HL-60 (cell line): ENCODE data around the gene TPCN2.

ENCODE experiments used
- DNase-seq, 2 experiments: peaks; one replicate each; pipeline ENCODE4 v3.0.0-alpha.2; 2010 to 2020; ENCODE audit warnings: low read depth in 1 of 2, low spot score in 1 of 2
- H3K27ac ChIP-seq: fragments of 250-450 bp; sonication (Bioruptor Pico); replicated peaks from 2 replicates; pipeline ENCODE4 v1.5.1; 2020; ENCODE audit warnings: mild to moderate bottlenecking, moderate library complexity
- H3K27me3 ChIP-seq: fragments of 250-450 bp; sonication (Bioruptor Pico); 2 replicates; pipeline ENCODE4 v1.5.1; 2021; ENCODE audit warnings: mild to moderate bottlenecking, moderate library complexity; ENCODE audit not compliant: insufficient read depth, poor library complexity, severe bottlenecking
- H3K4me3 ChIP-seq: replicated peaks from 2 replicates; pipeline ENCODE4 v1.5.1; 2011; ENCODE audit warnings: mild to moderate bottlenecking, control low read depth, low read length; ENCODE audit not compliant: insufficient read depth
- CTCF ChIP-seq: IDR thresholded peaks from one replicate; pipeline ENCODE4 v1.5.1; 2011; ENCODE audit warnings: low read length, control low read depth, inconsistent platforms; ENCODE audit not compliant: insufficient read depth
- GABPA ChIP-seq: IDR thresholded peaks from 2 replicates; pipeline ENCODE4 v1.6.1; 2012; ENCODE audit warnings: low read depth
- POLR2AphosphoS5 ChIP-seq: IDR thresholded peaks from 2 replicates; pipeline ENCODE4 v1.6.1; 2012; ENCODE audit warnings: low read depth
- REST ChIP-seq: IDR thresholded peaks from 2 replicates; pipeline ENCODE4 v1.6.1; 2012; ENCODE audit warnings: low read depth; ENCODE audit not compliant: insufficient replicate concordance
- SPI1 ChIP-seq: IDR thresholded peaks from 2 replicates; pipeline ENCODE4 v1.6.1; 2012; ENCODE audit warnings: low read depth, mild to moderate bottlenecking, borderline replicate concordance

Gene TPCN2

GRCh38 chr11:69006816-69007215, 41.9 kb upstream of the TPCN2 start:
- H3K27ac ChIP-seq = no peak overlapping the region
- DNase-seq = no peak
- H3K27me3 ChIP-seq = no peaks in the 10 kb centered on the region
- TF ChIP-seq SPI1 = no peak
- no peak for TF ChIP-seq REST
- TF ChIP-seq GABPA = no peak
- no peak for TF ChIP-seq CTCF
- no peak for TF ChIP-seq POLR2AphosphoS5
- H3K4me3 ChIP-seq = no peak overlapping the region

GRCh38 chr11:69007975-69008381, 40.8 kb upstream of the TPCN2 start:
- TF ChIP-seq REST (no peak), SPI1 (no peak), GABPA (no peak), CTCF (no peak), POLR2AphosphoS5 (no peak)
- Histone ChIP-seq H3K4me3 (no peak overlapping the region), H3K27me3 (no peaks in the 10 kb centered on the region), H3K27ac (no peak overlapping the region)
- no peak for DNase-seq

GRCh38 chr11:69008737-69009440, 39.8 kb upstream of the TPCN2 start:
- DNase-seq = no peak
- Histone ChIP-seq H3K4me3 (no peak overlapping the region), H3K27ac (no peak overlapping the region), H3K27me3 (no peaks in the 10 kb centered on the region)
- TF ChIP-seq SPI1 (no peak), POLR2AphosphoS5 (no peak), GABPA (no peak)

GRCh38 chr11:69009441-69010211, 39.1 kb upstream of the TPCN2 start:
- Histone ChIP-seq H3K4me3 (no peak overlapping the region), H3K27ac (no peak overlapping the region), H3K27me3 (no peaks in the 10 kb centered on the region)
- TF ChIP-seq CTCF = no peak
- TF ChIP-seq POLR2AphosphoS5 = no peak
- TF ChIP-seq SPI1 = no peak
- no peak for TF ChIP-seq GABPA
- no peak for TF ChIP-seq REST
- DNase-seq = no peak
